ENCODE measurements around the gene ICAM2.
"Not testable (repeated sequence)": the region's sequence is repeated elsewhere in the genome, so short reads cannot be mapped to it uniquely, and the experiment has no call there.

DNA sequence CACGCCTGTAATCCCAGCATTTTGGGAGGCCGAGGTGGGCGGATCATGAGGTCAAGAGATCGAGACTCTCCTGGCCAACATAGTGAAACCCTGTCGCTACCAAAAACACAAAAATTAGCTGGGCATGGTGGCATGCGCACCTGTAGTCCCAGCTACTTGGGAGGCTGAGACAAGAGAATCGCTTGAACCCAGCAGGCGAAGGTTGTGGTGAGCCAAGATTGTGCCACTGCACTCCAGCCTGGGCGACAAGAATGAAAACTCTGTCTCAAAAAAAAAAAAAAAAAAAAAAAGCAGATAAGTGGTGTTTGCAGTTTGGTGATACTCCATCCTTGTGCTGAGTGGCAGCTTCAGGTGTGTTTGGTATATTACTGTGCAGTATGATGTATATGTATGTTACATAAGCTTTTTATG, 877 bp downstream of the ICAM2 start:
- TF ChIP-seq, protein P1, sequence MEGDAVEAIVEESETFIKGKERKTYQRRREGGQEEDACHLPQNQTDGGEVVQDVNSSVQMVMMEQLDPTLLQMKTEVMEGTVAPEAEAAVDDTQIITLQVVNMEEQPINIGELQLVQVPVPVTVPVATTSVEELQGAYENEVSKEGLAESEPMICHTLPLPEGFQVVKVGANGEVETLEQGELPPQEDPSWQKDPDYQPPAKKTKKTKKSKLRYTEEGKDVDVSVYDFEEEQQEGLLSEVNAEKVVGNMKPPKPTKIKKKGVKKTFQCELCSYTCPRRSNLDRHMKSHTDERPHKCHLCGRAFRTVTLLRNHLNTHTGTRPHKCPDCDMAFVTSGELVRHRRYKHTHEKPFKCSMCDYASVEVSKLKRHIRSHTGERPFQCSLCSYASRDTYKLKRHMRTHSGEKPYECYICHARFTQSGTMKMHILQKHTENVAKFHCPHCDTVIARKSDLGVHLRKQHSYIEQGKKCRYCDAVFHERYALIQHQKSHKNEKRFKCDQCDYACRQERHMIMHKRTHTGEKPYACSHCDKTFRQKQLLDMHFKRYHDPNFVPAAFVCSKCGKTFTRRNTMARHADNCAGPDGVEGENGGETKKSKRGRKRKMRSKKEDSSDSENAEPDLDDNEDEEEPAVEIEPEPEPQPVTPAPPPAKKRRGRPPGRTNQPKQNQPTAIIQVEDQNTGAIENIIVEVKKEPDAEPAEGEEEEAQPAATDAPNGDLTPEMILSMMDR (IDR thresholded peaks at IDR 0.05; ENCODE audit: low read depth, low read length, missing input control): not testable (repeated sequence)
- not testable (repeated sequence) for TF ChIP-seq ZBTB33 (IDR thresholded peaks at IDR 0.05); JUND (IDR thresholded peaks at IDR 0.05); TAF1 (conservative IDR thresholded peaks at IDR 0.05); GABPA (IDR thresholded peaks at IDR 0.05 in 1 of 2, conservative IDR thresholded peaks at IDR 0.05 in 1 of 2); REST (IDR thresholded peaks at IDR 0.05); RAD21 (IDR thresholded peaks at IDR 0.05)

Measured in liver (tissue), 3 donors.